HG03095 (cell line): ENCODE measurements around the gene NYAP1.
"Not testable (repeated sequence)": the region's sequence is repeated elsewhere in the genome, so short reads cannot be mapped to it uniquely, and the experiment has no call there.

Source experiments
- ATAC-seq: cut with Tn5 transposase; IDR thresholded peaks from one replicate; pipeline ENCODE4 v1.9.1; 2021; ENCODE audit warnings: moderate library complexity; ENCODE audit not compliant: unreplicated experiment

Gene NYAP1

GRCh38 chr7:100509231-100509630 is 25.5 kb downstream of the NYAP1 start:
- ATAC-seq = no peak

GRCh38 chr7:100510437-100511239 is 26.9 kb downstream of the NYAP1 start:
- no peak for ATAC-seq

GRCh38 chr7:100513212-100513810 is 29.6 kb downstream of the NYAP1 start:
- ATAC-seq = no peak

DNA sequence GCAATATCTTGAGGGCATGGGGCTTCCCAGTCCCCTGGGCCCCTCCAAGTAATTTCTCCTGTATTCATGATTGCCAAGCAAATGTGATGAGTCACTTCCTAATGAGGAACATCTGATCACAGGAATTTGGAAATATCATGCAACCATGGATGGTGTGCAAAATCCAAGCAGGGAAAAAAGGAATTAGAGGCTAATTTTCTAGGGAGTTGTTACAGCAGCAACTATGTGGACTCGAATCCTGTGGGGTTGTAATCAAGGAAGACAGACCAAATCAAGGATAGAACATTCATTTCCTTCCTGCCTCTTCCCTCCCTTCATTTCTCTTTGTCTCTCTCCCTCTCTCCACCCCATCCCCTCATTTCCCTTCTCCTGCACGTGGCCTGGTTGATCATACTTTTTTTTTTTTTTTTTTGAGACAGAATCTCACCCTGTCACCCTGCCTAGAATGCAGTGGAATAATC is 31.4 kb downstream of the NYAP1 start:
- no peak for ATAC-seq

DNA sequence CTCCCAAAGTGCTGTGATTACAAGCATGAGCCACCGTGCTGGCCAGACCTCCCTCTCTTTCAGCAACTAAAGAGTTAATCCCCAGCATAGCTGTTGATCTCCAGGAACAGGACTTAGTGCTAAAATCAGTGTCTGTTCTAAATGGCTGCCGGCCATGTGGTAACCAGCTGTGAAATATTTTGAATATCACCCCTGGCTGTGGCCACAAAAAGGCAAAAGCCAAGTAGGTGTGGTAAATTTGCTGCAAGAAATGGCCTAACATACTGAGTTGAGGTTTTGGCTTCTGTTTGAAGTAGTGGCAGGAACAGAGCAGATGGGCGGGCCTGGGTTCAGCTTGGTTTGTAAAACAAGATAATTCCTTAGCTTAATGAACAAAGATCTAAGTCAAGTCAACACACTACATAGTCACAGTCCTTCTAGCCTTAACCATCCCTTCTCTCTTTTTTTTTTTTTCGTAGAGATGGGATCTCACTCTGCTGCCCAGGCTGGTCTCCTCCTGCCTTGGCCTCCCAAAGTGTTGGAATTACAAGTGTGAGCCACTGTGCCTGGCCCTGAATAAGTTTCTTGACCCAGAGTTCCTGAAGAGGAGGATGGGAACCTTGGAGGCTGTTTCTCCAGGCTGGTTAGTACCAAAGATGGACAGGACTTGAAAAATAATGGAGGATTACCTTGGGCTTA is 32.5 kb downstream of the NYAP1 start:
- ATAC-seq = no peak

- ATAC-seq = no peak
Measured at GRCh38 chr7:100517305-100517704, 33.6 kb downstream of the NYAP1 start.

- ATAC-seq = no peak
Measured at GRCh38 chr7:100519580-100519979, 35.9 kb downstream of the NYAP1 start.

GRCh38 chr7:100520138-100520537 is 36.4 kb downstream of the NYAP1 start:
- ATAC-seq = no peak

DNA sequence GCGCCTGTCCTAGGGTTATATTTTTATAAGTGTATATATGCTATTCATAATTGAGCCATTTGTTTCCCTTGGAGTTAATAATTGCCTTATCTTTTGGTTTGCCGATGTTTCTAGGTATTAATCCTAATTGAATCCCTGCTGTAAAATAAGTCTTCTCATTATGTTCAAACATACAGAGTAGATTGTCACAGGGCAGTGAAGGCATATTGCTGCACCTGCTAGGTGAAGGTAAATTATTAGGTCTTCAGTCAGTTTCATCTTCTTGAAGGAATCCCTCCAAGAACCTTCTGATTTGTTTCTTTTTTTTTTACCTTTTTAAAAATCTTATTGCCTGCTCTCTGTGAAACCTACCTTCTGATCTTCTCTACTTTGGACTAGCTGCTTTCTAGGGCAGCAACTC is 37.3 kb downstream of the NYAP1 start:
- ATAC-seq = no peak

DNA sequence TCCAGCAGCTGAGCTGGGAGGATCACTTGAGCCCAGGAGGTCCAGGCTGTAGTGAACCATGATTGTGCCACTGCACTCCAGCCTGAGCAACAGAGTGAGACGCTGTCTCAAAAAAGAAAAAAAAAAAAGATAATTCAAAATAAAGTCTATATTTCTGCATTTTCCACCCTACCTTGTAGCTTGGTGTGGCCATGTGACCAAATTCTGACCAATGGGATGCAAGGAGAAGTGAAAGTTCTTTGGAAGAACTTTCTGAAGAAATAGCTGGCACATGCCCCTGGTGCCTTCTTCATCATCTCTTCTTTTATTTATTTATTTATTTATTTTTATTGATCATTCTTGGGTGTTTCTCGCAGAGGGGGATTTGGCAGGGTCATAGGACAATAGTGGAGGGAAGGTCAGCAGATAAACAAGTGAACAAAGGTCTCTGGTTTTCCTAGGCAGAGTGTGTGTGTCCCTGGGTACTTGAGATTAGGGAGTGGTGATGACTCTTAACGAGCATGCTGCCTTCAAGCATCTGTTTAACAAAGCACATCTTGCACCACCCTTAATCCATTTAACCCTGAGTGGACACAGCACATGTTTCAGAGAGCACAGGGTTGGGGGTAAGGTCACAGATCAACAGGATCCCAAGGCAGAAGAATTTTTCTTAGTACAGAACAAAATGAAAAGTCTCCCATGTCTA is 38.3 kb downstream of the NYAP1 start:
- not testable (repeated sequence) for ATAC-seq

DNA sequence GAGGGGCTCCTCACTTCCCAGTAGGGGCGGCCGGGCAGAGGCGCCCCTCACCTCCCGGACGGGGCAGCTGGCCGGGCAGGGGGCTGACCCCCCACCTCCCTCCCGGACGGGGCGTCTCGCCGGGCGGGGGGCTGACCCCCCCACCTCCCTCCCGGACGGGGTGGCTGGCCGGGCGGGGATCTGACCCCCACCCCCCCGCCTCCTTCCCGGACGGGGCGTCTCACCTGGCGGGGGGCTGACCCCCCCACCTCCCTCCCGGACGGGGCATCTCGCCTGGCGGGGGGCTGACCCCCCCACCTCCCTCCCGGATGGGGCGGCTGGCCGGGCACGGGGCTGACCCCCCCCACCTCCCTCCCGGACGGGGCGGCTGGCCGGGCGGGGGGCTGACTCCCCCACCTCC is 39.5 kb downstream of the NYAP1 start:
- ATAC-seq = not testable (repeated sequence)

GRCh38 chr7:100528108-100528866 is 44.6 kb downstream of the NYAP1 start:
- ATAC-seq = not testable (repeated sequence)

DNA sequence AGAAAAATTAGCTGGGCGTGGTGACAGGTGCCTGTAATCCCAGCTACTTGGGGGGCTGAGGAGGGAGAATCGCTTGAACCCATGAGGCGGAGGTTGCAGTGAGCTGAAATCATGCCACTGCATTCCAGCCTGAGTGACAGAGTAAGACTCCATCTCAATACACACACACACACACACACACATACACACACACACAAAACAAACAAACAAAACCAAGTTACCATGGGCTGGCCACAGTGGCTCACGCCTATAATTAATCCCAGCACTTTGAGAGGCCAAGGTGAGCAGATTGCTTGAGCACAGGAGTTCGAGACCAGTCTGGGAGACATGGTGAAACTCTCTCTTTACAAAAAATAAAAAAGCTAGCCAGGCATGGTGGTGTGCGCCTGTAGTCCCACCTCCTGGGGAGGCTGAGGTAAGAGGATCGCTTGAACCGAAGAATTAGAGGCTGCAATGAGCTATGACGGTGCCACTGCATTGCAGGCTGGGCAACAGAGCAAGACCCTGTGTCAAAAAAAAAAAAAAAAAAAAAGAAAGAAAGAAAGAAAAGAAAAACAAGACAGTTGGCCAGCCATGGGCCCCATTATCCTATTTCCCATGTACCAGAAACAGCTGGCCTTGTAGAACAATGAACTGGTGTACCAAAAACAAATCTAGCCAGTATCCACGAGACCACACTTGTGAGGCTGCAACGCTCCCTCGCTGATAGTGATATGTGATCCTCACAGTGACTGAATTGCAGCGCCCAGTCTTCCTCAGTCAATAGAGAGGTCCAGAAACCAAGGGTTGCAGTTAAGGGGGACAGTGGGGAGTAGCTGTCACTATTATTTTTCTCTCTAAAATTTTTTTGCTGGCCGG is 48.7 kb downstream of the NYAP1 start:
- ATAC-seq = no peak

- ATAC-seq = not testable (repeated sequence)
Measured at GRCh38 chr7:100535982-100536381, 52.3 kb downstream of the NYAP1 start.

DNA sequence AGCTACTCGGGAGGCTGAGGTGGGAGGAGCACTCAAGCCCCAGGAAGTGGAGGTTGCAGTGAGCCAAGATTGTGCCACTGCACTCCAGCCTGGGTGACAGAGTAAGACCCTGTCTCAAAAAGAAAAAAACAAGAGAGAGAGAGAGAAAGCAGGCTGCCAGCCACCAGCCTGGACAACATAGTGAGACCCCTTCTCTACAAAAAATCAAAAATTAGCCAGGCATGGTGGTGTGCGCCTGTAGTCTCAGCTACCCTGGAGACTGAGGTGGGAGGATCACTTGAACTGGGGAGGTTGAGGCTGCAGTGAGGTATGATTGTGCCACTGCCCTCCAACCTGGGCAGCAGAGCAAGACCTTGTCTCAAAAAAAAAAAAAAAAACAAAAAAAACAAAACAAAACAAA is 53.0 kb downstream of the NYAP1 start:
- ATAC-seq = not testable (repeated sequence)

GRCh38 chr7:100538348-100538653 is 54.6 kb downstream of the NYAP1 start:
- no peak for ATAC-seq

- peak; percentile 91 for ATAC-seq
Measured at GRCh38 chr7:100538654-100539435, 55.1 kb downstream of the NYAP1 start, which contains the start of gene AGFG2. Gene AGFG2 (plus strand): TSS chr7:100539203. CDS start chr7:100539347, 144 bp downstream.

- no peak for ATAC-seq
Measured at GRCh38 chr7:100539436-100540006, 55.8 kb downstream of the NYAP1 start.
